Measurements from ENCODE around the gene PNPLA7. TPM values are rescaled to one million over a fixed set of nuclear protein-coding genes. Genes with fewer than 3 reads are reported as not detected.
A peak's percentile ranks its signal among the peaks of the same experiment; 100 is the strongest.

PNPLA7 gene
- total RNA-seq, 1 experiment from 2014 or later: 3.9 TPM

GRCh38 chr9:137590469-137591383 is 40.5 kb upstream of the PNPLA7 start, which contains the start of gene ZMYND19:
Gene ZMYND19, minus strand, starts transcription at chr9:137590512. Its CDS starts 249 bp downstream, at chr9:137590263.
- H3K9me3 ChIP-seq (ENCODE audit: control insufficient read depth, insufficient read depth, low read depth, low read length): no peaks in the 10 kb centered on the region
- no peaks in the 10 kb centered on the region; the same call in 1 of the 2 replicates for H3K36me3 ChIP-seq (ENCODE audit: control insufficient read depth, insufficient read depth, low read length)
- intact Hi-C loops (cut with micrococcal nuclease; ENCODE audit: unreplicated experiment): no loop called here
- no TSS peak for BruUV-seq (replicated peaks)
- 0 out of 2 replicates have a peak within 1 kb of the TSS, but pooled peaks have one; percentile 54 for H3K27ac ChIP-seq (ENCODE audit: low read length)
- in situ Hi-C loops (cut with HindIII; ENCODE audit: low pct_unique_long_range_greater_than_20kb, low sequenced_read_pairs): no loop called here
- peak; percentile 98 for ATAC-seq
- DNase-seq (ENCODE audit: low read depth, low spot score): no peak
- TF ChIP-seq SIN3A (IDR thresholded peaks at IDR 0.05; ENCODE audit: borderline replicate concordance, insufficient read depth, low read depth, low read length) (peak; percentile 83; the same call in 1 of the 2 replicates), POLR2AphosphoS5 (IDR thresholded peaks at IDR 0.05; ENCODE audit: low read depth, low read length) (no peak; the same call in 1 of the 2 replicates), TCF7L2 (IDR thresholded peaks at IDR 0.05; ENCODE audit: low read depth, low read length) (no peak), CTCF (IDR thresholded peaks at IDR 0.05) (no peak), REST (IDR thresholded peaks at IDR 0.05; ENCODE audit: insufficient read depth in 1 of 2, low read depth in 2 of 2, low read length in 1 of 2) (no peak)
- ChIA-PET POLR2A (interaction anchor here (0.6 kb wide), 2 partner anchors 14 to 149 kb away, joined by 3 to 8 read pairs; partner anchors contain the start of gene ENTPD8), CTCF (no interaction called here)
- H3K4me1 ChIP-seq (ENCODE audit: control insufficient read depth, insufficient read depth, low read length): peaks cover 3% of the 10 kb centered on the region; the same call in 1 of the 2 replicates
- no peaks in the 10 kb centered on the region for H3K27me3 ChIP-seq (ENCODE audit: control insufficient read depth, insufficient read depth, low read length)
- peak within 1 kb of the TSS; percentile 59 to 63 for H3K4me3 ChIP-seq (ENCODE audit: low read depth in 2 of 2, low read length in 2 of 2)

- intact Hi-C loops (cut with micrococcal nuclease; ENCODE audit: unreplicated experiment) (no loop called here), in situ Hi-C loops (cut with HindIII; ENCODE audit: low pct_unique_long_range_greater_than_20kb, low sequenced_read_pairs) (no loop called here)
- Histone ChIP-seq H3K27me3 (ENCODE audit: control insufficient read depth, insufficient read depth, low read length) (no peaks in the 10 kb centered on the region), H3K27ac (ENCODE audit: low read length) (no peak overlapping the region), H3K36me3 (ENCODE audit: control insufficient read depth, insufficient read depth, low read length) (no peaks in the 10 kb centered on the region; the same call in 1 of the 2 replicates), H3K4me3 (ENCODE audit: low read depth in 2 of 2, low read length in 2 of 2) (peak overlapping the region in 1 of 2 experiments; percentile 57; a peak in 2 of 4 replicates), H3K4me1 (ENCODE audit: control insufficient read depth, insufficient read depth, low read length) (peaks cover 3% of the 10 kb centered on the region; the same call in 1 of the 2 replicates), H3K9me3 (ENCODE audit: control insufficient read depth, insufficient read depth, low read depth, low read length) (no peaks in the 10 kb centered on the region)
- BruUV-seq (replicated peaks): no TSS peak
- no peak for DNase-seq (ENCODE audit: low read depth, low spot score)
- ATAC-seq: peak; percentile 52
- CTCF ChIA-PET: no interaction called here
- POLR2A ChIA-PET: interaction anchor here (0.6 kb wide), 1 partner anchor 149 kb away, joined by 3 read pairs; the partner anchor contains the start of gene ENTPD8
- TF ChIP-seq POLR2AphosphoS5 (IDR thresholded peaks at IDR 0.05; ENCODE audit: low read depth, low read length): no peak
- TF ChIP-seq CTCF (IDR thresholded peaks at IDR 0.05): no peak
- no peak for TF ChIP-seq REST (IDR thresholded peaks at IDR 0.05; ENCODE audit: insufficient read depth in 1 of 2, low read depth in 2 of 2, low read length in 1 of 2)
- no peak for TF ChIP-seq SIN3A (IDR thresholded peaks at IDR 0.05; ENCODE audit: borderline replicate concordance, insufficient read depth, low read depth, low read length)
- no peak for TF ChIP-seq TCF7L2 (IDR thresholded peaks at IDR 0.05; ENCODE audit: low read depth, low read length)
These were observed 39.9 kb upstream of the PNPLA7 start for GRCh38 chr9:137590123-137590468.

Data from Panc1 (cell line).